Ovary (tissue), 3 donors: Measurements from ENCODE around the gene DOP1A.

ENCODE experiments used
- CTCF ChIP-seq, 3 donors: fragments of 450-650 bp in 2 of 3; fragments of 200-600 bp in 1 of 3; IDR thresholded peaks; one replicate each; pipeline versions ENCODE4 v1.5.1 to v1.8.0; 2016 to 2022; ENCODE audit warnings: antibody characterized with exemption in 3 of 3, mild to moderate bottlenecking in 1 of 3
- EP300 ChIP-seq: sonication (generic); formaldehyde crosslinking; IDR thresholded peaks from one replicate; pipeline ENCODE4 v1.6.1; 2017; ENCODE audit warnings: antibody characterized with exemption
- POLR2A ChIP-seq: fragments of 450-650 bp; IDR thresholded peaks from one replicate; pipeline ENCODE4 v1.6.1; 2017; ENCODE audit warnings: antibody characterized with exemption, mild to moderate bottlenecking, moderate library complexity
- donor health status: DM: no; HTN: no; CAD: no.

GRCh38 chr6:83097675-83098074, 30.2 kb downstream of the DOP1A start:
- TF ChIP-seq POLR2A (no peak), CTCF (IDR thresholded peaks at IDR 0.05) (no peak), EP300 (no peak)
